Pancreas (tissue), 10 donors: ENCODE measurements around the gene TMEM255B. TPM values are rescaled to one million over a fixed set of nuclear protein-coding genes. Genes with fewer than 3 reads are reported as not detected.

Experiments used
- ATAC-seq, 4 donors: fragments of 200-7000 bp; cut with Tn5 transposase; one replicate each; pipeline versions ENCODE4 v1.8.0 to v1.9.1; 2020; ENCODE audit warnings: mild to moderate bottlenecking in 4 of 4, moderate library complexity in 4 of 4
- DNase-seq, 6 donors: peaks; one replicate each; pipeline ENCODE4 v3.0.0-alpha.2; 2020
- FAIRE-seq: peaks from 2 replicates; lab custom pipeline; 2012; peaks lifted over from hg19 to GRCh38; lab: Jason Lieb, UNC
- H3K27ac ChIP-seq, 4 donors: fragments of 200-600 bp; sonication (generic); 1 replicate in 3 of 4; 2 replicates in 1 of 4; pipeline versions ENCODE4 v1.5.0 to v1.8.0; 2020
- H3K27me3 ChIP-seq, 4 donors: fragments of 200-600 bp; one replicate each; pipeline ENCODE4 v1.8.0; 2021
- H3K36me3 ChIP-seq, 3 donors: fragments of 200-600 bp; sonication (generic) in 1 of 3; one replicate each; pipeline versions ENCODE4 v1.5.0 to v1.8.0; 2020 to 2021
- H3K4me1 ChIP-seq, 3 donors: fragments of 200-600 bp; one replicate each; pipeline ENCODE4 v1.8.0; 2021
- H3K4me3 ChIP-seq, 4 donors: fragments of 200-600 bp; sonication (generic) in 2 of 4; one replicate each; pipeline versions ENCODE4 v1.5.0 to v1.8.0; 2020 to 2021
- H3K9me3 ChIP-seq, 4 donors: fragments of 200-600 bp; one replicate each; pipeline ENCODE4 v1.8.0; 2021
- WGBS, 2 donors: extraction: QIAGEN DNeasy Blood & Tissue Kit; methylation state at CpG; one replicate each; pipeline ENCODE4 v1.1.7; 2013; 5-methylcytosine and 5-hydroxymethylcytosine counted together
- intact Hi-C, 3 donors: fragments of 100-400 bp; cut with DNase I; formaldehyde crosslinking; loops; one replicate each; pipeline versions ENCODE4 v1.11.1 to v1.14.2; 2022
- polyA plus RNA-seq, 2 donors: library from polyadenylated mRNA; stranded (reverse); fragments of 200-250 nt; gene quantifications; one replicate each; pipeline ENCODE4 v1.2.3, GENCODE V29; 2013
- total RNA-seq, 6 donors: library from RNA; stranded (reverse); fragmentation: NEBNext Ultra II Directional in 4 of 6; extraction: Animal tissue kit (Norgen Biotek cat#: 25700) in 4 of 6; gene quantifications; one replicate each; pipeline versions ENCODE4 v1.2.1 to v1.2.4, GENCODE V29; 2021 to 2023
- TF ChIP-seq, protein P1 (sequence below), 4 donors: fragments of 200-600 bp; sonication (generic) in 3 of 4; IDR thresholded peaks; one replicate each; pipeline versions ENCODE4 v1.5.0 to v1.8.0; 2021; ENCODE audit warnings: antibody characterized with exemption in 4 of 4
- donor health status: healthy with polysubstance abuse.
- donor health status: DM: no; HTN: no; CAD: no; lungs with moderate emphysema.
- donor health status: DM: no; HTN: no; CAD: no.
- donor health status: control.
- donor health status: control.
- donor health status: Bipolar disorder and iron deficiency.
- donor health status: DM: yes; HTN: yes; CAD: no.
- donor health status: DM: no; HTN: no; CAD: no.
- donor health status: DM: no; HTN: no; CAD: no.
- donor health status: DM: yes; HTN: yes; CAD: no.

The TMEM255B gene
- total and polyA plus RNA-seq, 8 donors: 1.8 to 17.9 (median 4.4) TPM

DNA sequence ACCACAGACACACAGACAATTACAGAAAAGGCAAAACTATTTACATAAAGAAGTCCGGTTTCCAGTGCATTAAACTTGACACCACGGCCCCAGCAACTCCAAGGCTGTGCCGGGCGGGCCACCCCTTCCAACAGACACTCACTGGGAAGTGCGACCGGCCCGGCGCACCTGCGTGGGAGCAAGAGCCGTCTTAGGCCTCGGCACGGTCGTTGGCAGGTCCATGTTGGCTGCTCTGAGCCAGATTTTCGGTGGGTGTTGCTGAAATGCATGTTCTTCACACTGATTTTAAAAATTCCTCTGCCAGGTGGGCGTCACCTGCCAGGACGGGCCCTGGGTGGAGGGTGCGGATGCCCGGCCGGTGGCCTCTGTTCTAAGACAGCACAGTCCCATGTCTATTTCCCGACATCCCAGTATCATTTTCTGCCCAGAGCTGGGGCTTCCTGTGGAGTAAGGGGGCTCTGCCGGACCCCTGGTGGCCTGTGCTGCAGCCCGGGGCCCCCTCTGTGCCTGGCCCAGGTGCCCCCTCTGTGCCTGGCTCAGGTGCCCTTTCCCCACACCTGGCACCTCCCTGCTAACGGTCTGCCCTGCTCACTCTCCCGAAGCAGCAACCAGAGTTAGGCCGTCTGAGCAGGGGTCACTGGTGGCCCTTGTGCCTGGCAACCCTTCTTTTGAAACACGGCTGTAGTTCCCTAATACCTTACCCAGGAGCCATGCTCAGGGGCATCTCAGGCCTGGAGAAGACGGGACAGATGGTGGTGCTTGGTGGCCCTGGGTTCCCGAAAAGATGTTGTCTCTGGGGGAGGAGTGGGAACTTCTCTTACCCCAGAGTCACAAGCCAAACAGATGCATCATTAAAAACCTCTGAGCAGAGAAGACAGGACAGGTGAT is 9.2 kb downstream of the TMEM255B start:
- intact Hi-C loops: no loop called here
- Histone ChIP-seq H3K9me3 (no peaks in the 10 kb centered on the region), H3K27me3 (no peaks in the 10 kb centered on the region), H3K27ac (no peak overlapping the region), H3K36me3 (no peaks in the 10 kb centered on the region), H3K4me1 (no peaks in the 10 kb centered on the region), H3K4me3 (no peak overlapping the region)
- 79 to 89% methylated on average over 28 of the region's 28 CpGs for WGBS, 2 donors
- DNase-seq (no peak), FAIRE-seq (no peak), ATAC-seq (no peak)
- TF ChIP-seq, protein P1, sequence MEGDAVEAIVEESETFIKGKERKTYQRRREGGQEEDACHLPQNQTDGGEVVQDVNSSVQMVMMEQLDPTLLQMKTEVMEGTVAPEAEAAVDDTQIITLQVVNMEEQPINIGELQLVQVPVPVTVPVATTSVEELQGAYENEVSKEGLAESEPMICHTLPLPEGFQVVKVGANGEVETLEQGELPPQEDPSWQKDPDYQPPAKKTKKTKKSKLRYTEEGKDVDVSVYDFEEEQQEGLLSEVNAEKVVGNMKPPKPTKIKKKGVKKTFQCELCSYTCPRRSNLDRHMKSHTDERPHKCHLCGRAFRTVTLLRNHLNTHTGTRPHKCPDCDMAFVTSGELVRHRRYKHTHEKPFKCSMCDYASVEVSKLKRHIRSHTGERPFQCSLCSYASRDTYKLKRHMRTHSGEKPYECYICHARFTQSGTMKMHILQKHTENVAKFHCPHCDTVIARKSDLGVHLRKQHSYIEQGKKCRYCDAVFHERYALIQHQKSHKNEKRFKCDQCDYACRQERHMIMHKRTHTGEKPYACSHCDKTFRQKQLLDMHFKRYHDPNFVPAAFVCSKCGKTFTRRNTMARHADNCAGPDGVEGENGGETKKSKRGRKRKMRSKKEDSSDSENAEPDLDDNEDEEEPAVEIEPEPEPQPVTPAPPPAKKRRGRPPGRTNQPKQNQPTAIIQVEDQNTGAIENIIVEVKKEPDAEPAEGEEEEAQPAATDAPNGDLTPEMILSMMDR (IDR thresholded peaks at IDR 0.05): no peak

DNA sequence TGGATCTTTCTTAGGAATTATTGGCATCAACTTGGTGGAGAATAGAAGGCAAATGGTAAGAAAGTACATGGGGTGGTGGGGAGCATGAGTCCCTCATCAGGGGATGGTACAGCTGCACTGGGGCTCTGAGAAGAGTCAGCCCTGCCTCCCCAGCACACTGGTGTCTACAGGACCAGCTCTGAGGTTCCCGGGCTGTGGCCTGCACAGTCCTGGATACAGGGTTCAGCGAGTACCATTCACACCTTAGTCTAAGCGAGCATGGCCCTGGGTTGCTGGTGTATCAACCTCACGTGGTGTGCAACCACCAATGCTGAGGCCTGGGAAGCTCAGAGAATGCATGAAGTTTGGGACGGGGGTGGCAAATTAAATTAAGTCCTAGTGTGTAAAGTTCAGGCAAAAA is 10.1 kb downstream of the TMEM255B start:
- 68 to 79% methylated on average over 5 of the region's 5 CpGs for WGBS, 2 donors
- no peak overlapping the region for H3K27ac ChIP-seq
- H3K27me3 ChIP-seq: no peaks in the 10 kb centered on the region
- no peak for FAIRE-seq
- H3K4me1 ChIP-seq: no peaks in the 10 kb centered on the region
- no peaks in the 10 kb centered on the region for H3K36me3 ChIP-seq
- no peak for DNase-seq
- ATAC-seq: no peak
- intact Hi-C loops: no loop called here
- no peak overlapping the region for H3K4me3 ChIP-seq
- no peaks in the 10 kb centered on the region for H3K9me3 ChIP-seq
- TF ChIP-seq, protein P1 (IDR thresholded peaks at IDR 0.05): no peak

DNA sequence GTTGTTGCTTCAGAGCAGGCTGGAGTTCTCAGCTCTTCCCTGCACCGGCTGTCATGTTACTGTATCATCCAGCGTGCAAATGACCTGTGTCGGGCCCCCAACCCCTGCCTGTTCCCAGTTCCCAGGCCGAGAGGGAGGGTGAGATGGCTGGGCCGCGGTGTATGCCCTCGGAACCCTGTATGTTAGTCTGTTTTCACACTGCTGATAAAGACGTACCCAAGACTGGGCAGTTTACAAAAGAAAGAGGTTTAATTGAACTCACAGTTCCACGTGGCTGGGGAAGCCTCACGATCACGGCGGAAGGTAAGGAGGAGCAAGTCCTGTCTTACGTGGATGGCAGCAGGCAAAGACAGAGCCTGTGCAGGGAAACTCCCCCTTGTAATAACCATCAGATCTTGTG is 10.9 kb downstream of the TMEM255B start:
- ATAC-seq (no peak), FAIRE-seq (no peak), DNase-seq (no peak)
- intact Hi-C loops: no loop called here
- Histone ChIP-seq H3K9me3 (no peaks in the 10 kb centered on the region), H3K36me3 (no peaks in the 10 kb centered on the region), H3K27ac (no peak overlapping the region), H3K4me3 (no peak overlapping the region), H3K27me3 (no peaks in the 10 kb centered on the region), H3K4me1 (no peaks in the 10 kb centered on the region)
- TF ChIP-seq, protein P1 (IDR thresholded peaks at IDR 0.05): no peak
- WGBS, 2 donors: 70 to 77% methylated on average over 13 of the region's 13 CpGs

DNA sequence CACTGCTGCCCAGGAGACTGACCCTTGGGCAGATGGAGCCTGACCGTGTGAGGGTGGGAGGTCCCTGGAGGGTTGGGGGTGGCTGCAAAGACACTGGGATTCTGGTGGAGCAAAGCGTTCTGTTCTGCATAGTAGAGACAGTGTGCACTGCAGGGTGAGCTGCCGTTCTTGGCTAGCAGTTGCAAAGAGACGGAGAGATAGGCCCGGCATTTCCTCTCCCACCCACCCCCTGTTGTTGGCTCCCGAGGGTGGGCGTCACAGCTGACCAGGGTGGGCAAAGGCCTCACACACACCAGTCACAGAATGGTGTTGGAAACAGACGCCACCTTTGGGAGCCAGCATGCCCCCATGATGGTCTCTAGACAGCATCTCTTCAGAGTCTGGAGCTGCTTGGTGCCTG is 11.4 kb downstream of the TMEM255B start:
- WGBS, 2 donors: 71 to 83% methylated on average over 8 of the region's 8 CpGs
- DNase-seq (no peak), ATAC-seq (no peak), FAIRE-seq (no peak)
- no peaks in the 10 kb centered on the region for H3K27me3 ChIP-seq
- H3K4me3 ChIP-seq: no peak overlapping the region
- no peaks in the 10 kb centered on the region for H3K4me1 ChIP-seq
- H3K9me3 ChIP-seq: no peaks in the 10 kb centered on the region
- TF ChIP-seq, protein P1 (IDR thresholded peaks at IDR 0.05): no peak
- H3K36me3 ChIP-seq: no peaks in the 10 kb centered on the region
- intact Hi-C loops: no loop called here
- H3K27ac ChIP-seq: no peak overlapping the region

DNA sequence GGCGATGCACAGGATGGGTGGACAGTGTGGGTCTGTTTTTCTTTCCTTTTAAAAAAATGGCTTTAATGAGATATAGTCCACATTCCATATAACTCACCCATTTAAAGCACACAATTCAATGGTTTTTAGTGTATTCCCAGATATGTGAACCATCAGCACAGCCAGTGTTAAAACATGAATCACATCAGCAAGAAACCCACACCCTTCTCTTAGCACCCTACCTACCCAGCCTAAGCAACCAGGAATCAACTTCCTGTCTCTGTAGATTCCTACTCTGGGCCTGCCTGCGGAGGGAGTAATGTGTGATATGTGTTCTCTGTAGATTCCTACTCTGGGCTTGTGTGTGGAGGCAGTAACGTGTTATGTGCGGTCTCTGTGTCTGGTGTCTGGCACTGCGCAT is 11.9 kb downstream of the TMEM255B start:
- intact Hi-C loops: no loop called here
- Histone ChIP-seq H3K27me3 (no peaks in the 10 kb centered on the region), H3K27ac (no peak overlapping the region), H3K4me3 (no peak overlapping the region), H3K9me3 (no peaks in the 10 kb centered on the region), H3K4me1 (no peaks in the 10 kb centered on the region), H3K36me3 (no peaks in the 10 kb centered on the region)
- TF ChIP-seq, protein P1 (IDR thresholded peaks at IDR 0.05): no peak
- ATAC-seq (no peak), FAIRE-seq (no peak), DNase-seq (no peak)
- 89 to 92% methylated on average over 5 of the region's 5 CpGs for WGBS, 2 donors
